CD4-positive, alpha-beta T cell treated with Interleukin-15 for 4 hours (primary cell): ENCODE results near the gene RGS17.
A peak's percentile ranks its signal among the peaks of the same experiment; 100 is the strongest.
"Not testable (repeated sequence)": the region's sequence is repeated elsewhere in the genome, so short reads cannot be mapped to it uniquely, and the experiment has no call there.

ENCODE experiments used
- DNase-seq: peaks from one replicate; pipeline ENCODE4 v3.0.0-alpha.2; 2020; ENCODE audit warnings: low spot score

Gene RGS17

GRCh38 chr6:153031335-153031955 lies 99.6 kb downstream of the RGS17 start:
- no peak for DNase-seq

GRCh38 chr6:153028963-153029362 lies 102.1 kb downstream of the RGS17 start:
- DNase-seq = no peak

GRCh38 chr6:153028286-153028685 lies 102.8 kb downstream of the RGS17 start:
- no peak for DNase-seq

- DNase-seq = no peak
Measured at GRCh38 chr6:153027480-153027879, 103.6 kb downstream of the RGS17 start.

- DNase-seq = no peak
Measured at GRCh38 chr6:153024709-153025017, 106.4 kb downstream of the RGS17 start.

GRCh38 chr6:153023977-153024708 lies 106.9 kb downstream of the RGS17 start:
- DNase-seq = peak; percentile 71

GRCh38 chr6:153018355-153018754 lies 112.7 kb downstream of the RGS17 start:
- no peak for DNase-seq

- no peak for DNase-seq
Measured at GRCh38 chr6:153016846-153017245, 114.2 kb downstream of the RGS17 start.

GRCh38 chr6:153015094-153015640 lies 115.9 kb downstream of the RGS17 start:
- DNase-seq = no peak

- DNase-seq = no peak
Measured at GRCh38 chr6:153013438-153013837, 117.6 kb downstream of the RGS17 start.

GRCh38 chr6:153012856-153013255 lies 118.2 kb downstream of the RGS17 start:
- no peak for DNase-seq

- no peak for DNase-seq
Measured at GRCh38 chr6:153003366-153003690, 127.8 kb downstream of the RGS17 start.

GRCh38 chr6:153002613-153003365 lies 128.3 kb downstream of the RGS17 start, which contains the start of gene MTRF1L:
MTRF1L (minus strand) TSS chr6:153002709; CDS start chr6:153002685, 24 bp downstream.
- DNase-seq = peak; percentile 87

- no peak for DNase-seq
Measured at GRCh38 chr6:153001767-153002612, 129.1 kb downstream of the RGS17 start.

- DNase-seq = not testable (repeated sequence)
Measured at GRCh38 chr6:153000790-153001189, 130.3 kb downstream of the RGS17 start.

- no peak for DNase-seq
Measured at GRCh38 chr6:153000243-153000642, 130.8 kb downstream of the RGS17 start.

- not testable (repeated sequence) for DNase-seq
Measured at GRCh38 chr6:152999538-152999937, 131.5 kb downstream of the RGS17 start.

GRCh38 chr6:152993847-152994246 lies 137.2 kb downstream of the RGS17 start:
- no peak for DNase-seq

- no peak for DNase-seq
Measured at GRCh38 chr6:152993431-152993830, 137.7 kb downstream of the RGS17 start.

- DNase-seq = no peak
Measured at GRCh38 chr6:152986978-152987377, 144.1 kb downstream of the RGS17 start.

- not testable (repeated sequence) for DNase-seq
Measured at GRCh38 chr6:152985300-152985699, 145.8 kb downstream of the RGS17 start.

GRCh38 chr6:152984513-152984872 lies 146.6 kb downstream of the RGS17 start:
- DNase-seq = no peak
